Trophoblast cell (in vitro differentiated cells and primary cell): ENCODE results near the gene FIBCD1.

Experiments used
- DNase-seq, 2 donors: peaks; one replicate each; pipeline ENCODE4 v3.0.0-alpha.2; 2016
- H2AFZ ChIP-seq: 2 replicates; pipeline ENCODE4 v1.6.1; 2013; ENCODE audit warnings: low read length, moderate library complexity, mild to moderate bottlenecking; ENCODE audit not compliant: insufficient read depth, poor library complexity
- H2AK5ac ChIP-seq: 2 replicates; pipeline ENCODE4 v1.6.1; 2013; ENCODE audit warnings: mild to moderate bottlenecking, low read length
- H2BK120ac ChIP-seq: 2 replicates; pipeline ENCODE4 v1.6.1; 2013; ENCODE audit warnings: low read length, mild to moderate bottlenecking, moderate library complexity; ENCODE audit not compliant: insufficient read depth, poor library complexity
- H2BK12ac ChIP-seq: 2 replicates; pipeline ENCODE4 v1.6.1; 2013; ENCODE audit warnings: mild to moderate bottlenecking, low read length, moderate library complexity
- H2BK5ac ChIP-seq: 2 replicates; pipeline ENCODE4 v1.6.1; 2013; ENCODE audit warnings: low read length, low read depth, moderate library complexity, mild to moderate bottlenecking; ENCODE audit not compliant: poor library complexity
- H3K14ac ChIP-seq: 2 replicates; pipeline ENCODE4 v1.6.1; 2013; ENCODE audit warnings: mild to moderate bottlenecking, low read length
- H3K18ac ChIP-seq: 2 replicates; pipeline ENCODE4 v1.6.1; 2013; ENCODE audit warnings: mild to moderate bottlenecking, low read length
- H3K23ac ChIP-seq: 2 replicates; pipeline ENCODE4 v1.6.1; 2013; ENCODE audit warnings: low read length
- H3K27ac ChIP-seq: 2 replicates; pipeline ENCODE4 v1.5.1; 2013; ENCODE audit warnings: low read depth, mild to moderate bottlenecking, inconsistent platforms, low read length, moderate library complexity
- H3K27me3 ChIP-seq: 2 replicates; pipeline ENCODE4 v1.6.1; 2013; ENCODE audit warnings: inconsistent platforms, mild to moderate bottlenecking, low read length, moderate library complexity; ENCODE audit not compliant: insufficient read depth
- H3K36me3 ChIP-seq, 2 experiments: 1 replicate in 1 of 2; 2 replicates in 1 of 2; pipeline ENCODE4 v1.6.1; 2013; ENCODE audit warnings: low read length in 2 of 2, mild to moderate bottlenecking in 2 of 2, moderate library complexity in 1 of 2; ENCODE audit not compliant: insufficient read depth in 2 of 2, control insufficient read depth in 1 of 2
- H3K4ac ChIP-seq: 2 replicates; pipeline ENCODE4 v1.6.1; 2013; ENCODE audit warnings: low read depth, mild to moderate bottlenecking, low read length, moderate library complexity
- H3K4me1 ChIP-seq, 2 experiments: 1 replicate in 1 of 2; 2 replicates in 1 of 2; pipeline ENCODE4 v1.6.1; 2013; ENCODE audit warnings: low read length in 2 of 2, mild to moderate bottlenecking in 2 of 2, moderate library complexity in 1 of 2; ENCODE audit not compliant: insufficient read depth in 2 of 2, control insufficient read depth in 1 of 2
- H3K4me2 ChIP-seq: 2 replicates; pipeline ENCODE4 v1.6.1; 2013; ENCODE audit warnings: inconsistent platforms, mild to moderate bottlenecking, low read length, moderate library complexity
- H3K4me3 ChIP-seq: 2 replicates; pipeline ENCODE4 v1.5.1; 2013; ENCODE audit warnings: mild to moderate bottlenecking, low read depth, low read length, inconsistent platforms
- H3K79me1 ChIP-seq: one replicate; pipeline ENCODE4 v1.6.1; 2013; ENCODE audit warnings: low read length
- H3K79me2 ChIP-seq: 2 replicates; pipeline ENCODE4 v1.6.1; 2013; ENCODE audit warnings: low read length, mild to moderate bottlenecking; ENCODE audit not compliant: control insufficient read depth, insufficient read depth, poor library complexity
- H3K9ac ChIP-seq: 2 replicates; pipeline ENCODE4 v1.6.1; 2013; ENCODE audit warnings: mild to moderate bottlenecking, low read length
- H3K9me3 ChIP-seq: 2 replicates; pipeline ENCODE4 v1.6.1; 2013; ENCODE audit warnings: low read depth, mild to moderate bottlenecking, control low read depth, inconsistent platforms, low read length; ENCODE audit not compliant: insufficient read depth
- H4K12ac ChIP-seq: 2 replicates; pipeline ENCODE4 v1.6.1; 2013; ENCODE audit warnings: low read depth, mild to moderate bottlenecking, low read length, moderate library complexity
- H4K8ac ChIP-seq: 2 replicates; pipeline ENCODE4 v1.6.1; 2013; ENCODE audit warnings: low read depth, mild to moderate bottlenecking, low read length, moderate library complexity
- H4K91ac ChIP-seq: one replicate; pipeline ENCODE4 v1.6.1; 2013; ENCODE audit warnings: low read depth, mild to moderate bottlenecking, low read length, moderate library complexity
- WGBS: extraction: QIAGEN DNeasy Blood & Tissue Kit; methylation state at CpG from one replicate; pipeline ENCODE4 v1.1.7; 2013; ENCODE audit warnings: missing lambda C conversion rate; ENCODE audit not compliant: insufficient read length, insufficient coverage; ENCODE audit errors: extremely low coverage; 5-methylcytosine and 5-hydroxymethylcytosine counted together

The FIBCD1 gene

DNA sequence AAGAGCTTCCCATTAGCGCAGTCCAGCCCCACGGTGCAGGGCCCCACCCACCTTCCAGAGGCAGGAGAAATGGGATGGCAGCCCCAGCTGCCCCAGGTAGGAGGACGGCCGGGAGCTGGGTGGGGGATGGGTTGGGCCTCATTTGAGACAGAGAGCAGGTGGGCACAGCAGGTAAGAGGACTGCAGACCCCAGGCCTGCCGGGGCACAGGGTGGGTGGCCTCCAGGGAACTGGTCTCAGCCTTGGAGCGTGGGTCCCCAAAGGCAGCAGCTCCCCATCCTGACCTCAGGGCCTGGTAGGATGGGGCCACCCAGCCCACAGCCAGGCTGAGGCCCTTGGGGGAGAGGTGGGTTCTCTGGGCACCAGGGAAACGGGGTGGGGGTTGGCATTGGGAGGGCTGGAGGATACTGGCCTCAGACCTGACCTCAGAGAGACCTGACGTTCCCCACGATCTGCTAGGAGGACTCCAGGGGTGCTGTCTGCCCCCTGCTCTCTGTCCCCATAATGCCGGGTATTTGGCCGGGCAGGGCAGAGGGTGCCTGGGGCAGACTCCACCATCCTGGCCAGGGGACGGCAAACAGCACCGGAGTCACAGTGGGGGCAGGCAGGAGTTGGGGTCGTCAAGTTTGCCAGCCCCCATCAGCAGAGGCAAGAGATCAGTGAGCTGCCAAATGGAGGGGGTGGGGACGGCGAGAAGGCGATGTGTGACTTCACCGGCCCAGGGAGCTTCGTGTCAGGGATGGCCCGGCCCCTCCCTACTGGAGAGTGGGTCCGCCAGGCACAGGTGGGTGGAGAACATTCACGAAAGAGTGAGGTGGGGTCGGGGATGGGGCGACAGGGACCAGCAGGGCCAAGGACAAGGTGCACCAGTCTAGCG lies 35.6 kb downstream of the FIBCD1 start:
- H4K12ac ChIP-seq, result no peak overlapping the region
- no peak overlapping the region for H3K4me2 ChIP-seq
- H3K79me1 ChIP-seq, result no peaks in the 10 kb centered on the region
- no CpG with 5 or more reads among the region's 25 CpGs for whole genome bisulfite sequencing
- no peak overlapping the region for H3K4ac ChIP-seq
- no peaks in the 10 kb centered on the region for H3K27me3 ChIP-seq
- no peaks in the 10 kb centered on the region for H3K4me1 ChIP-seq
- H3K14ac ChIP-seq, result no peak overlapping the region
- no peak overlapping the region for H2BK5ac ChIP-seq
- H2AK5ac ChIP-seq, result no peak overlapping the region
- H3K9me3 ChIP-seq, result no peaks in the 10 kb centered on the region
- no peak for DNase-seq
- no peak overlapping the region for H3K27ac ChIP-seq
- H2BK120ac ChIP-seq, result no peak overlapping the region
- no peak overlapping the region for H4K8ac ChIP-seq
- no peak overlapping the region for H4K91ac ChIP-seq
- no peak overlapping the region for H3K4me3 ChIP-seq
- no peak overlapping the region for H3K9ac ChIP-seq
- no peak overlapping the region for H3K18ac ChIP-seq
- no peak overlapping the region for H2BK12ac ChIP-seq
- no peaks in the 10 kb centered on the region for H3K36me3 ChIP-seq
- no peak overlapping the region for H3K23ac ChIP-seq
- no peaks in the 10 kb centered on the region for H3K79me2 ChIP-seq
- H2AFZ ChIP-seq, result no peak overlapping the region

DNA sequence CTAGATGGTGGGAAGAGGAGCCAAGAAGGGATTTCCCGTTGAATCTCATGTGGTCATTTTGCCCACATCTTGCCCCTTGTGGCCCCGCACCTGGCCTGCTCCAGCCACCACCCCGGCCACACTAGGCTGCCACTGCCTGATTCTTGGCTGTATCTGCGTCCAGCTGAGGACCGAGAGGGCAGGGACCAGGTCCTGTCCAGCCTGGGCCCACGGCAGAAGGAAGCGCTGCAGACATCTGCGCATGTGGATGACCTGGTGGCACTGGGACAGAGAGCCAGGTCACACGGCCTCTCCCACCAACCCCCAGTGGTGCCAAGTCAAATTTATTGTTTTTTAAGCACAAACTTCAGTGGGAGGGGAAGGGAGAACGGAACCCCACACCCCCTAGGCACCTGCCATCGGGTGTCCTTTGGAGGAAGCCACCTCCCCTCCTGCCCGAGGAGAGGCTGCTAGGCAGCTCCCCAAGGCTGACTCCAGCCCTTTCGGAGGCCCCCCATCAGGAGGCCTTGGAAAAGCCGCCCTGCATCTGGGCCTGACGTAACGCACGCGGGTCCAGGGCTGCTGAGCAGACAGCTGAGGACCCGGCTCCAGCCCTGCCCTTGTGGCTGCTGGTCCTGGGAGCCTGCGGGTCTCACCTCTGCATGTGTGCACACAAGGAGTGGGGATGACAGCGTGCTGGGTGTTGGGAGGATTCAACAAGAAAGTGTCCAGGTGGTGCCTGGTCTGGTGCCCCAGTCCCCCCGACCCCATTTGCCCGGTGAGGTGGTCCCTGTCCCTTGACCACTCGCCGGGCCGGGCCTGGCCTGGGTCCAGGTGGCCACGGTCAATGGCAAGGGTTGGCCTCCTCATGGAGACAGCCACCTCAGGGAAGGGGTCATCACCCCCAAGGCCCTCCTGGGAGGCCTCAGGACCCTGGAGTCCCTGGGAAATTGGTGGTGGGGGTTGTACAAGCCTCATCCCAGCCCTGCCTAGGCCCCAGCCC lies 36.6 kb downstream of the FIBCD1 start:
- Histone ChIP-seq H3K36me3 (no peaks in the 10 kb centered on the region), H3K4ac (no peak overlapping the region), H3K23ac (no peak overlapping the region), H3K27me3 (no peaks in the 10 kb centered on the region), H2BK5ac (no peak overlapping the region), H3K79me1 (no peaks in the 10 kb centered on the region), H3K9ac (no peak overlapping the region), H3K14ac (no peak overlapping the region), H4K8ac (no peak overlapping the region), H2BK120ac (no peak overlapping the region), H3K9me3 (no peaks in the 10 kb centered on the region), H3K4me2 (no peak overlapping the region), H3K18ac (no peak overlapping the region), H3K4me1 (no peaks in the 10 kb centered on the region), H4K12ac (no peak overlapping the region), H4K91ac (no peak overlapping the region), H3K4me3 (no peak overlapping the region), H3K27ac (no peak overlapping the region), H3K79me2 (no peaks in the 10 kb centered on the region), H2BK12ac (no peak overlapping the region), H2AK5ac (no peak overlapping the region), H2AFZ (no peak overlapping the region)
- no CpG with 5 or more reads among the region's 27 CpGs for WGBS
- no peak for DNase-seq

DNA sequence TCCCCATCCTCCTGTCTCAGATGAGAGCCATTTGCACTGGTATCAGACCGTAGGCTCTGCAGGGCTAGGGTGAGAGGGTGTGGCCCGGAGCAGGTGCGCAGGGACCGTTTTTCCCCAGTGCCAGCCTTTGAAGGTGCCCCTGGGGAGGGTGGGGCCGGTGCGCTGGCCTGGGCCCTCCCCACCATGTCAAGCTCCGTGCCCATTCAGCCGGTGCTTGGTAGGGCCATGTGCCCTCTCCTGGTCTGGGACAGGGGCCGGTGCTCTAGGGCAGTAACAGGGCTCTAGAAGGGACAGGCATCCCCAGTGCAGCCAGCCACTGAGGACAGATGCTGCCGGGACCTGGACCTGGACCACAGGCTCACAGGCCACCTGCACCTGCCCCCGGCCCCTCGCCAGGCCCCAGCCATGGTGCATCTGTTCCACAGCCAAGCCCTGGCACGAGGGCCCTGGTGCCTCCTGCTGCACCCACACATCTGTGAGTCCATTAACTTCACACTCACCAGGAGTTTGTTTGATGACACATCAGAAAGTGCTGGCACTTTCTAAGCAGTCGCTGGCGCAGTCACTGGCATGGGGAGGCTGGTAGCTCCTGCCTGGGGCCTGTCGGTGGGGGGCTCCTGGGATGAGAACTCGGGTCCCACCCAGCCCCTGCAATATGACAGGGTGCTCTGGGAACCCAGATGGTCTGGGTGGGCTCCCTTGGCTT lies 37.4 kb downstream of the FIBCD1 start:
- H3K36me3 ChIP-seq, result no peaks in the 10 kb centered on the region
- H3K9me3 ChIP-seq, result no peaks in the 10 kb centered on the region
- H3K4me1 ChIP-seq, result no peaks in the 10 kb centered on the region
- no peak overlapping the region for H3K9ac ChIP-seq
- H2BK120ac ChIP-seq, result no peak overlapping the region
- H4K8ac ChIP-seq, result no peak overlapping the region
- H3K4me2 ChIP-seq, result no peak overlapping the region
- no peak overlapping the region for H3K18ac ChIP-seq
- WGBS, result no CpG with 5 or more reads among the region's 17 CpGs
- no peak overlapping the region for H2BK12ac ChIP-seq
- no peaks in the 10 kb centered on the region for H3K27me3 ChIP-seq
- no peak overlapping the region for H2AK5ac ChIP-seq
- no peak overlapping the region for H3K4ac ChIP-seq
- DNase-seq, result no peak
- H3K79me2 ChIP-seq, result no peaks in the 10 kb centered on the region
- no peak overlapping the region for H4K91ac ChIP-seq
- H3K4me3 ChIP-seq, result no peak overlapping the region
- H3K27ac ChIP-seq, result no peak overlapping the region
- H3K79me1 ChIP-seq, result no peaks in the 10 kb centered on the region
- no peak overlapping the region for H3K23ac ChIP-seq
- H4K12ac ChIP-seq, result no peak overlapping the region
- H2AFZ ChIP-seq, result no peak overlapping the region
- no peak overlapping the region for H2BK5ac ChIP-seq
- no peak overlapping the region for H3K14ac ChIP-seq
